NK-92 (cell line): ENCODE results near the gene ARL6IP1.

ENCODE experiments used
- DNase-seq: peaks from one replicate; lab custom pipeline; 2025; ENCODE audit not compliant: unreplicated experiment; lab: John Stamatoyannopoulos, UW

Gene ARL6IP1

GRCh38 chr16:18801145-18801972 lies at the start of gene ARL6IP1:
Gene ARL6IP1, minus strand, starts transcription at chr16:18801549. Its CDS starts 83 bp downstream, at chr16:18801466.
- peak; percentile 78 for DNase-seq

- DNase-seq, result no peak
Observed at GRCh38 chr16:18846416-18846815, 45.1 kb upstream of the ARL6IP1 start.

- no peak for DNase-seq
Observed at GRCh38 chr16:18842565-18842964, 41.2 kb upstream of the ARL6IP1 start.

- no peak for DNase-seq
Observed at GRCh38 chr16:18841833-18842525, 40.6 kb upstream of the ARL6IP1 start.

- DNase-seq, result no peak
Observed at GRCh38 chr16:18839555-18839954, 38.2 kb upstream of the ARL6IP1 start.

- DNase-seq, result no peak
Observed at GRCh38 chr16:18836702-18837101, 35.4 kb upstream of the ARL6IP1 start.

- DNase-seq, result no peak
Observed at GRCh38 chr16:18834864-18835263, 33.5 kb upstream of the ARL6IP1 start.

GRCh38 chr16:18833707-18834505 lies 32.6 kb upstream of the ARL6IP1 start:
- no peak for DNase-seq

GRCh38 chr16:18832613-18833012 lies 31.3 kb upstream of the ARL6IP1 start:
- DNase-seq, result no peak

GRCh38 chr16:18832006-18832405 lies 30.7 kb upstream of the ARL6IP1 start:
- no peak for DNase-seq

- no peak for DNase-seq
Observed at GRCh38 chr16:18829251-18829650, 27.9 kb upstream of the ARL6IP1 start.

GRCh38 chr16:18827890-18828289 lies 26.5 kb upstream of the ARL6IP1 start:
- no peak for DNase-seq

- no peak for DNase-seq
Observed at GRCh38 chr16:18816286-18816685, 14.9 kb upstream of the ARL6IP1 start.

- DNase-seq, result no peak
Observed at GRCh38 chr16:18811925-18812324, 10.6 kb upstream of the ARL6IP1 start.

- DNase-seq, result no peak
Observed at GRCh38 chr16:18809165-18809564, 7.8 kb upstream of the ARL6IP1 start.

GRCh38 chr16:18805257-18805773 lies 4.0 kb upstream of the ARL6IP1 start:
- DNase-seq, result no peak

GRCh38 chr16:18804540-18804939 lies 3.2 kb upstream of the ARL6IP1 start:
- DNase-seq, result no peak

GRCh38 chr16:18803569-18804462 lies 2.5 kb upstream of the ARL6IP1 start:
- DNase-seq, result no peak

GRCh38 chr16:18802767-18803343 lies 1.5 kb upstream of the ARL6IP1 start:
- no peak for DNase-seq

GRCh38 chr16:18800775-18801144 lies 589 bp downstream of the ARL6IP1 start:
- no peak for DNase-seq
